ENCODE data around the gene SPOCK3. TPM values are rescaled to one million over a fixed set of nuclear protein-coding genes. Genes with fewer than 3 reads are reported as not detected.
A peak's percentile ranks its signal among the peaks of the same experiment; 100 is the strongest.

The SPOCK3 gene
- polyA plus RNA-seq, 10 donors, result 0.60 to 1.7 (median 1.2) TPM

DNA sequence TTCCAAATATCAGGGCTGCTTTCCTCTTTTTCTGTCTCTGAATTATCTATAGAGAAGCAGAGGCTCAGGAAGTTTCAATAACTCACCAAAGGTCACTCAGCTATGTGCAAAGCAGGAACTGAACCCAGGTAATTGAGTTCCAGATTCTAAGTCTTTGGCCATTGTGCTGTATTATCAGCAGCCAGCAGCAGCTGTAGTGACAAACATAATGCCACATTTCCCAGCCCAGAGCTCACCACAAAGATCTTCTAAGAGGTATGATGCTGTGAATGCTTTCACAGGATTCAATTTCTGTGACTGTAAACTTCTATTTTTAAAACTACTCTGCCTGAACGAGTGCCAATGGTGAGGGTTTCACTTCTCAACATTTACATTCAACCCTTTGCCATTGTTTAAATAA, 56.4 kb downstream of the SPOCK3 start:
- peak in 1 of 3 donors; percentile 0 for DNase-seq

DNA sequence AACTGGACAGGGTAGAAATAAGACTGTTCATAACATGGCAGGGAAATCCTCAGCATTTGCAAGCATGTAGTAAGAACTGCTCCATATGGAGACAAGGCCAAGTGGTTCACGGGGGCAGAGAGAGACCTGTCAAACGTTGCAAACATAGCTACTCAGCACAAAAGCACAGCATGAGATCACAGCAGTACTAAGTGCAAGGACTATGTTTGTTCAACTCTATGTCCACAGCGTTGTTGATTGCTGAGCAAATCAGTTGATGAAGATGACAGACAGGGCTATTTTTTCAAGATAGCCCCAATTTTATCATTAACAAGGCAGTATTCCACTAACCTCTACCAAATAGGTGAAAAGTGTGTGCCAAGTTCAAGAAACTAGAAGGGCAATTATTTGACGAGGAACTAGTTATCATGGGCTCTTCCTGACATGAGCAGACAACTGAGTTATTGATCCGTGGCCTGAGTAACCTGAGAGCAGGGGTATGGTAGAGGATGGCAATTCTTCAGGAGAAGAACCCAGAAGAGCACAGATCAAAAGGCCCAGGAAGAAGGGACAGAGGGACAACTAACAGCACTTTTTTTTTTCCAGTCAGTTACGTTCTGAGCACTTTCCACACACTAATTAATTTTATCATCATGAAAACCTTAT, 57.4 kb downstream of the SPOCK3 start:
- DNase-seq, result no peak

- no peak for DNase-seq
These were observed 62.4 kb downstream of the SPOCK3 start for GRCh38 chr4:167171928-167172327.

GRCh38 chr4:167168611-167169010, 65.7 kb downstream of the SPOCK3 start:
- DNase-seq, result peak in 1 of 3 donors; percentile 1

GRCh38 chr4:167150587-167150986, 83.7 kb downstream of the SPOCK3 start:
- DNase-seq, result no peak

DNA sequence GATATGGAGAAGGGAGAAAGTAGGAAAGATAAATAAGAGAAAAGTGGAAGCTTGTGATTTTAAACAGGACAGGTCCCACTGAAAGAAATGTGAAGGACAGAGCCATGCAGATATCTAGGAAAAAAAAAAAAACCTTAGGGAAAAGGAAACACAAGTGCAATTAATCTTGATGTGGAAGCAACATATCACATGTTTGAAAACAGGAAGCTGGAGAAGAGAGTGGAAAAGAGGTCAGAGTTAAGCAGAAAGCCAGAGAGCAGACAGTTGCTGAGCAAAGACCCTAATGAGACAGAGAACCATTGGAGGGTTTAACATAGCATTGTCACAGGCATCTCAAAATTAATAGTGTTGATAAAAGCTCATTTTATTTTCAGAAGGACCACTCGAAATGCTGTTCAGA, 89.7 kb downstream of the SPOCK3 start:
- no peak for DNase-seq

GRCh38 chr4:167143018-167143417, 91.3 kb downstream of the SPOCK3 start:
- no peak for DNase-seq

DNA sequence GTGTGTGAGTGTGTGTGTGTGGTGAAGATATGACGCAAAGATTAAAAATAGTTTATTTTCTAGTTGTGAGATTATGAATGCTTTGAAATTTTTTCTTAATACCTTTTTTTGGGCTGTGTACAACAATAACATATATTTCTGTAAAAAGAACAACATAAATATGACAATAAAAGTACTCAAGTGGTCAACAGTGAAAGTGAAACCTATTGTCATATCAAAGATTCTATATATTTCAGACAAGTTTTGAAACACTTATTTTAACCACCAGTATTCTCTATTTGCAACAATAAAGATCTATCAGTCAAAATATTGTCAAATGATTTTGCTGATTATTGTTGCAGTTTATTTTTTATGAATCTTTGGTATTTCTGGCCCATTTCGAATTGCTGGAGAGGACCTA, 98.0 kb downstream of the SPOCK3 start:
- DNase-seq, result no peak

GRCh38 chr4:167129146-167129545, 105.1 kb downstream of the SPOCK3 start:
- DNase-seq, result no peak

- no peak for DNase-seq
These were observed 114.9 kb downstream of the SPOCK3 start for GRCh38 chr4:167119392-167119791.

DNA sequence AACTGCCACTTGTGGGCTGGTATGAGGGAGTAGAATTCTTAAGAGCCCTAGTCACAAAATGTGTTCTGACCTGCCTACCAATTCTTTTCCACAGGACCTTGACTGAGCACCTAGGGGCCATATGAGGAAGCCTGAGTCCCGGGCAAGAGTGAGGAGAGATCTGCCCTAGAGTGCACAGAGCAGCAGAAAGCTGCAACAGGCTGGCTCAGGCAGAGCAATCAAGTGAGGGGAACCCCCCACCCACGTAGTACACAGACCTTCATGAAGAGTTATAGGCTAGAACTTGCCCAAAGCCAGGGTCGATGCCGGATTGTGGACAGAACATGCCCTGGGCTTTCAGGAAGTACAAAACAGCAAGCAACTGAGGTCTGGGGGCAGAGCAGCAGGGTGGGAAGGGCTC, 117.0 kb downstream of the SPOCK3 start:
- DNase-seq, result no peak

- no peak for DNase-seq
These were observed 119.8 kb downstream of the SPOCK3 start for GRCh38 chr4:167114416-167114971.

DNA sequence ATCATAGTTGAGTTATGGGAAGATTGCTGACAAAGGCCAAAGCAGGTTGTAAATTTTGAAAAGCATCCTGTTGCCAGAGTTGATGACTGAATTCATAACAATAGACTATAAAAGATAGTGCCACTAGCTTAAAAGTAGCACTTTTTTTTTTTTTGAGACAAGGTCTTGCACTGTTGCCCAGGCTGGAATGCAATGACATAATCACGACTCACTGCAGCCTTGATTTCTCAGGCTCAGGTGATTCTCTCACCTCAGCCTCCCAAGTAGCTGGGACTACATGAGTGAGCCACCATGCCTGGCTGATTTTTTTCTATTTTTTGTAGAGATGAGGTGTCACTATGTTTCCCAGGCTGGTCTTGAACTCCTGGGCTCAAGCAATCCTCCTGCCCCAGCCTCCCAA, 122.7 kb downstream of the SPOCK3 start:
- DNase-seq, result no peak

DNA sequence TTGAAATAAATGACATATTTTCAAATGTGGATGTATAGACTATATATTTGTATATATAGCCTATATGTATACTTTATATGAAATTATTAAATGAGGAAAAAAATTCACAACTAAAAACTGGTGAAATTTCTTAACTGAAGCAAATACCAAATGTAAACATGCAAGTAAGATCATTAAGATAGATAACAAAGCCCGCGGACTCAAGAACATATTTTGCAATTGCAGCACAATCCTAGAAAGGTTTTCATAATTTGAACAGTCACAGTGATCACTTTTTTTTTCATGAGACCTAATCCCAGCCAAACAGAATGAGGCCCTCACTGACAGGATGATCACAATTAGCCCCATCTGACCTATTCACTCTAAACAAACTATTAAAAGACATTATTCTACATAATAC, 123.2 kb downstream of the SPOCK3 start:
- DNase-seq, result no peak

DNA sequence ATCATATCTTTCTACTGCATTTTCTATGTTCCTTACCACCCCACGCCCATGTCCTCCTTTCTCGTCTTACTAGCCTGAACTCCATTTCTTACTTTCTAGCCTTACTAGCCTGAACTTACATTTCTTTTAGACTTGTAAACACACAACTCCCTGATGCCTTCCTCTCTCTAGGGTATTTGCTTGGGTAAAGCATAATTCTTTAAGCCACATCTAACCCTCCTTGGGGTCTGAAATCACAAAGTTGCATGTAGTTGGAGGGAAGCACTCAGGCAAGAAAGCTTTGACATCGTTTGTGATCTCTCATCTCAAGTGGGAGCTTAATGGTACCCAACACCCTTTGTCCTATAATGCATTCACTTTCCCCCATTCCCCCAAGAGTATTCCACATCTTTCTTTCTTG, 124.4 kb downstream of the SPOCK3 start:
- no peak for DNase-seq

DNA sequence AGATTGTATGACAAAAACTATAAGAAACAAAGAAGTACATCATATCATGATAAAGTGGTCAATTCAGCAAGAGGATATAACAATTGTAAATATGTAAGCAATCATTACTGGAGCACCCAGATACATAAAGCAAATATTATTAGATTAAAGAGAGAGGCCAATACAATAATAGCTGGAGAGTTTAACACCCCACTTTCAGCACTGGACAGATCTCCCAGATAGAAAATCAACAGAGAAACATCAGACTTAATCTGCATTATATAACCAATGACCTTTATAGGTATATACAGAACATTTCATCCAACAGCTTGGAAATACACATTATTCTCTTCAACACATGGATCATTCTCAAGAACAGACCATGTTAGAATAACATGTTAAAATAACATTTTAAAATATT, 128.4 kb downstream of the SPOCK3 start:
- no peak for DNase-seq

DNA sequence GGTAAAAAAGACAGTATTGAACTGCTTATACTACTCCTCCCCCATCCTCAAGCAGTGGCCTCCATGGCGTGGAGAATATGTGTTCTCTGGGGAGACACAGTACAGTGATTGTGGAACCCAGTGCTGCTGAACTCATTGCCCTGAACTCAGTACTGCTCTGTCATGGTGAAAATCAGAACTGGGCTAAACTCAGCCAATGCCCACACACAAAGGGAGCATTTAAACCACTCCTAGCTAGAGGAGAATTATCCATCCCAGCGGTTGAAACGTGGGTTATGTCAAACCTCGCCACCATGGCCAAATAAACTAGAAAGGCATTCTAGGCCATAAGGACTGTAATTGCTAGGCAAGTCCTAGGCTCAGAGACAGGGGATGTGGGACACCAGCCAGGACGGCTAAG, 131.8 kb downstream of the SPOCK3 start:
- no peak for DNase-seq

GRCh38 chr4:167101035-167101434, 133.3 kb downstream of the SPOCK3 start:
- DNase-seq, result no peak

DNA sequence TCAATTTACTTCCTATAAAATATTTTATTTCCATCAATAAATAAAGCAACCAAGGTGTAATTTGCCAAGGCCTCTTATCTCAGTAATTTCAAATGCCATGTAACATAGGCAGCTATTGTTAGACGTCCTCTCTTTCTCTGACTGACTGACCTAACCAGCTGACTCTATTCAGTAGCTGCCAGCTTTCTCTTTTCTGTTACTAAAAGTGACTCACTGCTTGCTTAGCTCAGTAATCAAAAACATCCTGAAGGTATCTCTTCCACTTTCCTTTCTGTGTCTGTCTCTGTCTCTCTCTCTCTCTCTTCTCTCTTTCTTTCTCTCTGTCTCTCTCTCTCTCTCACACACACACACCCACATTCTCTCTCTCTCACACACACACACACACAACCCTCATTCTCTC, 134.2 kb downstream of the SPOCK3 start:
- DNase-seq, result no peak

DNA sequence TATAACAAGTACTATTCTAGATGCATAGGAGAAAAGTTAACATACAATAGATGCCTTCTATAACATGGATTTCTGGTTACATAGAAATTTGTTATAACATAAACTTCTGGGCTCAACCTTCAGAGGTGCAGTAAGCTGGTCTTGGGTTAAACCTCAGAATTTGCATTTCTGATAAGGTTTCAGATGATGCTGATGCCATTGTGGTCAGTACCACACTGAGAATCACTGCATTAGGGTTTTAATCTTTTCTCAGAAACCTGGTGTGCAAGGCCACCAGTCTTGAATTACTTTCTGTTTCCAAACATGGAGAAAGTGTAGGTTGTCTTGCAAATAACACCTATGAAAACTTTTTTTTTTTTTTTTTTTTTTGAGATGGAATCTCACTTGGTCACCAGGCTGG, 146.2 kb downstream of the SPOCK3 start:
- no peak for DNase-seq

DNA sequence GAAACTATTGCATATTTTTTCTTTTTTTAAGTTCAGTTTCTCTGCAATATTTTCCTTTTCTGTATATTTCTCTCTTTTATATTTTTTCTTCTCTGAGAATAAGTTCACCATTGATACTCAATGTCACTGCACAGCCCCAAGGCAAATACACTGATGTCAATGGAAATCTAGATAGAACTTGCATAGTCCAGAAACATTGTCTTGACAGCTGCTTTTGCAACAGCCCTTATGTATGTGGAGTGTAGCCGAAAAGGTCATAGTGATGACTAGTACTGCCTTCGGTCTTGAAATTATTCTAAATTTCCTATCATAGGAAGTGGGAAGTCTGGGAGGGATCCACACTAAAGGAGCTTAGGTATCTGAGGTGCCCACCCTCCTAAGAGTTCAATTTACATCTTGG, 150.0 kb downstream of the SPOCK3 start:
- DNase-seq, result no peak

GRCh38 chr4:167079762-167080161, 154.5 kb downstream of the SPOCK3 start:
- DNase-seq, result no peak

GRCh38 chr4:167052631-167053091, 181.6 kb downstream of the SPOCK3 start:
- DNase-seq, result no peak

- no peak for DNase-seq
These were observed 185.0 kb downstream of the SPOCK3 start for GRCh38 chr4:167049257-167049656.
